Hepatocyte (in vitro differentiated cells): ENCODE results near the gene CAB39.

Source experiments
- EZH2 ChIP-seq: fragments of 200-600 bp; sonication (generic); IDR thresholded peaks from 2 replicates; pipeline ENCODE4 v1.6.1; 2016; ENCODE audit warnings: antibody characterized with exemption, mild to moderate bottlenecking, borderline replicate concordance
- EZH2phosphoT487 ChIP-seq: fragments of 200-600 bp; sonication (generic); IDR thresholded peaks from one replicate; pipeline ENCODE4 v1.6.1; 2018; ENCODE audit warnings: antibody characterized with exemption, mild to moderate bottlenecking, low read depth, moderate library complexity; ENCODE audit not compliant: unreplicated experiment, severe bottlenecking
- TF ChIP-seq, protein P1 (sequence below): fragments of 200-600 bp; sonication (generic); IDR thresholded peaks from 2 replicates; pipeline ENCODE4 v1.5.1; 2016; ENCODE audit warnings: antibody characterized with exemption, mild to moderate bottlenecking; ENCODE audit not compliant: poor library complexity

DNA sequence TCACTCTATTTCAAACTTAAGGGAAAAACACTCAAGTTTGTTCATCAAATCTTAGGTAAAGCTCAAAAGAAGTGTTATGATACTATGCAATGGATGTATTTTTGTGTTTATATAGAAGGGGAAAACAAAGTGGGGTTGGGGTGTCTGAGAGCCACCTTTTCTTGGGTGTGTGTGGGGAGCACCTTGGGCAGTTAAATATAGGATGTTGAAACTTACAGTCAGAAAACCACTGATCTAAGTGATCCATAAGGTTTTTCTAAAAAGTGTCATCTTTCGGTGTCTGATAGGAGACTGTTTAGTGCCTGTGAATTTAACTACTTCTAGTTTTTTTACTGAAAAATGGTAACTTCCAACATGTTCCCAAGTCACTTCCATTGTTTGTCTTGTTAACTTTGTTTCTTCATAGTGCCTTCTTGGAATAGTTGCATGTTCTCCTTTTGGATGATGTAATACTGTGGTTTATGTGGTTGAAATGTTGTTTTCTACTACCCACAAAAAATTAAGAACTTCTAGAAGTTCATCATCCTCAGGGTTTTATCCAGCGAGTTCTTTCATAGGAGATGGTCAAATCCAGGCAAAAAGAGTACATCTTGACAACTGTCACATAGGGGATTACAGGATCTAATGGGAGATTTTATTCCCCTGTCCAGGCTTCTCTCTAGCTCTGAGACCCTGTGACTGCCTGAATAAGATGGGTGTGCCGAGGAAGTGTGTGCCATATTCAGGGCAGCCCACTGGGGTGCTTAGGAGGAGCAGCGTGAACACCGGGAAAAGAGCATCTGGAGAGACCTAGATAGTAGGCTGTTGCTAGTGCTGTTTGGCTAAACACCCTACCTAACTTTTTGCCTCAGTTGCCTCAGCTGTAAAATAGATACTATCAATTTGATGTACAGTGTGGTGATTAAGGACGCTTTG, 46.2 kb downstream of the CAB39 start:
- no peak for TF ChIP-seq EZH2phosphoT487
- TF ChIP-seq, protein P1, sequence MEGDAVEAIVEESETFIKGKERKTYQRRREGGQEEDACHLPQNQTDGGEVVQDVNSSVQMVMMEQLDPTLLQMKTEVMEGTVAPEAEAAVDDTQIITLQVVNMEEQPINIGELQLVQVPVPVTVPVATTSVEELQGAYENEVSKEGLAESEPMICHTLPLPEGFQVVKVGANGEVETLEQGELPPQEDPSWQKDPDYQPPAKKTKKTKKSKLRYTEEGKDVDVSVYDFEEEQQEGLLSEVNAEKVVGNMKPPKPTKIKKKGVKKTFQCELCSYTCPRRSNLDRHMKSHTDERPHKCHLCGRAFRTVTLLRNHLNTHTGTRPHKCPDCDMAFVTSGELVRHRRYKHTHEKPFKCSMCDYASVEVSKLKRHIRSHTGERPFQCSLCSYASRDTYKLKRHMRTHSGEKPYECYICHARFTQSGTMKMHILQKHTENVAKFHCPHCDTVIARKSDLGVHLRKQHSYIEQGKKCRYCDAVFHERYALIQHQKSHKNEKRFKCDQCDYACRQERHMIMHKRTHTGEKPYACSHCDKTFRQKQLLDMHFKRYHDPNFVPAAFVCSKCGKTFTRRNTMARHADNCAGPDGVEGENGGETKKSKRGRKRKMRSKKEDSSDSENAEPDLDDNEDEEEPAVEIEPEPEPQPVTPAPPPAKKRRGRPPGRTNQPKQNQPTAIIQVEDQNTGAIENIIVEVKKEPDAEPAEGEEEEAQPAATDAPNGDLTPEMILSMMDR: no peak
- TF ChIP-seq EZH2: no peak
